Right lobe of liver (tissue), 6 donors: ENCODE measurements around the gene CTDSP2. TPM values are rescaled to one million over a fixed set of nuclear protein-coding genes. Genes with fewer than 3 reads are reported as not detected.

Source experiments
- ATAC-seq, 4 donors: fragments of 200-7000 bp; cut with Tn5 transposase; one replicate each; pipeline ENCODE4 v1.9.1; 2020; ENCODE audit warnings: mild to moderate bottlenecking in 4 of 4, moderate library complexity in 4 of 4
- DNase-seq, 3 donors: peaks; one replicate each; pipeline ENCODE4 v3.0.0-alpha.2; 2020
- H3K27ac ChIP-seq, 3 donors: fragments of 200-600 bp; one replicate each; pipeline ENCODE4 v1.8.0; 2022
- H3K27me3 ChIP-seq, 2 donors: fragments of 200-600 bp; one replicate each; pipeline ENCODE4 v1.8.0; 2022
- H3K36me3 ChIP-seq, 4 donors: fragments of 200-600 bp; sonication (generic) in 1 of 4; one replicate each; pipeline versions ENCODE4 v1.5.1 to v1.8.0; 2017 to 2022; ENCODE audit warnings: control low read depth in 1 of 4
- H3K4me1 ChIP-seq, 4 donors: fragments of 200-600 bp; sonication (generic) in 1 of 4; one replicate each; pipeline versions ENCODE4 v1.5.1 to v1.8.0; 2017 to 2022; ENCODE audit warnings: control low read depth in 1 of 4
- H3K4me3 ChIP-seq, 3 donors: fragments of 200-600 bp; one replicate each; pipeline ENCODE4 v1.8.0; 2022
- H3K9me3 ChIP-seq, 4 donors: fragments of 200-600 bp; sonication (generic) in 1 of 4; one replicate each; pipeline versions ENCODE4 v1.5.1 to v1.8.0; 2017 to 2022; ENCODE audit warnings: control low read depth in 1 of 4
- CTCF ChIP-seq, 4 donors: fragments of 200-600 bp in 3 of 4; fragments of 450-650 bp in 1 of 4; IDR thresholded peaks; one replicate each; pipeline versions ENCODE4 v1.5.1 to v1.8.0; 2016 to 2022; ENCODE audit warnings: antibody characterized with exemption in 4 of 4, mild to moderate bottlenecking in 2 of 4
- POLR2A ChIP-seq: fragments of 450-650 bp; IDR thresholded peaks from one replicate; pipeline ENCODE4 v1.6.1; 2017; ENCODE audit warnings: antibody characterized with exemption, mild to moderate bottlenecking
- WGBS: methylation state at CpG from one replicate; pipeline ENCODE4 v1.1.6; 2018; ENCODE audit warnings: low coverage, low lambda C conversion rate; ENCODE audit not compliant: insufficient coverage; ENCODE audit errors: missing lambda C conversion rate; 5-methylcytosine and 5-hydroxymethylcytosine counted together
- intact Hi-C, 2 donors: fragments of 100-400 bp; cut with DNase I; formaldehyde crosslinking; loops; one replicate each; pipeline versions ENCODE4 v1.11.2 to v1.14.1; 2022
- long read RNA-seq: library from polyadenylated mRNA; unstranded; transcript quantifications from one replicate; pipeline ENCODE4 v2.0.0, GENCODE V29; 2019
- total RNA-seq, 6 experiments: library from RNA; depleted of rRNA in 2 of 6; stranded (reverse); fragments of >200 nt in 2 of 6; fragmentation: NEBNext Ultra II Directional in 3 of 6; extraction: Animal tissue kit (Norgen Biotek cat#: 25700) in 3 of 6; gene quantifications; one replicate each; pipeline versions ENCODE4 v1.1.0 to v1.2.4, GENCODE V29; 2016 to 2023
- donor health status: DM: no; HTN: yes; CAD: no.
- donor health status: DM: no; HTN: no; CAD: no.
- donor health status: DM: no; HTN: no; CAD: no.
- donor health status: DM: no; HTN: yes; CAD: no.
- donor health status: DM: no; HTN: yes; CAD: no.

The CTDSP2 gene
- total RNA-seq = 10 to 100 TPM; 39.3 to 84.2 (median 64.7) TPM
- long read RNA-seq, partial matches to known transcripts = 0 of 2 reads
- long read RNA-seq, other reads (novel, unspliced or antisense) = 2 of 2 reads

- ATAC-seq (peak; percentile 83 to 91 (median 88)), DNase-seq (peak; percentile 99 to 100 (median 100))
- peaks cover 0 to 29% (median 19%) of the 10 kb centered on the region in 4 donors for H3K4me1 ChIP-seq
- H3K9me3 ChIP-seq = no peaks in the 10 kb centered on the region
- no peaks in the 10 kb centered on the region for H3K27me3 ChIP-seq
- H3K27ac ChIP-seq = peak within 1 kb of the TSS; percentile 98 to 99 (median 99)
- H3K4me3 ChIP-seq = peak within 1 kb of the TSS; percentile 99
- TF ChIP-seq POLR2A (peak; percentile 79), CTCF (IDR thresholded peaks at IDR 0.05) (peak in 1 of 4 donors; percentile 11)
- no peaks in the 10 kb centered on the region for H3K36me3 ChIP-seq
- WGBS = 1% methylated on average over 10 of the region's 58 CpGs
- intact Hi-C loops = no loop called here
These were observed at the start of gene CTDSP2 for GRCh38 chr12:57846577-57847319. Gene CTDSP2 (minus strand): TSS chr12:57846729. CDS start chr12:57846435, 294 bp downstream.

- no peak for DNase-seq
- WGBS = 27% methylated on average over 5 of the region's 6 CpGs
- no peak for TF ChIP-seq CTCF (IDR thresholded peaks at IDR 0.05)
- TF ChIP-seq POLR2A = no peak
- H3K4me1 ChIP-seq = peaks cover 0 to 7% (median 0%) of the 10 kb centered on the region in 4 donors
- no peaks in the 10 kb centered on the region for H3K27me3 ChIP-seq
- peak overlapping the region; percentile 57 to 81 (median 75) for H3K4me3 ChIP-seq
- intact Hi-C loops = no loop called here
- H3K27ac ChIP-seq = peak overlapping the region; percentile 83 to 93 (median 90)
- no peaks in the 10 kb centered on the region for H3K9me3 ChIP-seq
- ATAC-seq = peak; percentile 1 to 9 (median 4)
- no peaks in the 10 kb centered on the region for H3K36me3 ChIP-seq
These were observed 49.5 kb upstream of the CTDSP2 start for GRCh38 chr12:57896115-57896433.

- TF ChIP-seq CTCF (IDR thresholded peaks at IDR 0.05) (no peak), POLR2A (no peak)
- Histone ChIP-seq H3K4me1 (peaks cover 0 to 7% (median 0%) of the 10 kb centered on the region in 4 donors), H3K4me3 (no peak overlapping the region), H3K27ac (peak overlapping the region; percentile 83 to 93 (median 90)), H3K9me3 (no peaks in the 10 kb centered on the region), H3K36me3 (no peaks in the 10 kb centered on the region), H3K27me3 (no peaks in the 10 kb centered on the region)
- DNase-seq (no peak), ATAC-seq (no peak)
- WGBS = 74% methylated on average over 2 of the region's 5 CpGs
- intact Hi-C loops = no loop called here
These were observed 49.0 kb upstream of the CTDSP2 start for GRCh38 chr12:57895389-57896114.

- ATAC-seq (no peak), DNase-seq (no peak)
- H3K36me3 ChIP-seq = no peaks in the 10 kb centered on the region
- no peaks in the 10 kb centered on the region for H3K9me3 ChIP-seq
- H3K27me3 ChIP-seq = no peaks in the 10 kb centered on the region
- TF ChIP-seq POLR2A (no peak), CTCF (IDR thresholded peaks at IDR 0.05) (no peak)
- peak overlapping the region; percentile 27 to 83 (median 53) for H3K27ac ChIP-seq
- intact Hi-C loops = no loop called here
- H3K4me1 ChIP-seq = peaks cover 0 to 7% (median 0%) of the 10 kb centered on the region in 4 donors
- 85% methylated on average over 6 of the region's 6 CpGs for WGBS
- H3K4me3 ChIP-seq = no peak overlapping the region
These were observed 48.1 kb upstream of the CTDSP2 start for GRCh38 chr12:57894399-57895292.
